GM10266 (cell line): ENCODE results near the gene NOD1.

Experiments
- DNase-seq: peaks from one replicate; pipeline ENCODE4 v3.0.0; 2012; ENCODE audit errors: extremely low spot score
- CTCF ChIP-seq: IDR thresholded peaks from 2 replicates; pipeline ENCODE4 v1.5.1; 2012; ENCODE audit warnings: mild to moderate bottlenecking, low read depth; ENCODE audit not compliant: control insufficient read depth, insufficient read depth; ENCODE audit errors: missing control alignments

Gene NOD1

DNA sequence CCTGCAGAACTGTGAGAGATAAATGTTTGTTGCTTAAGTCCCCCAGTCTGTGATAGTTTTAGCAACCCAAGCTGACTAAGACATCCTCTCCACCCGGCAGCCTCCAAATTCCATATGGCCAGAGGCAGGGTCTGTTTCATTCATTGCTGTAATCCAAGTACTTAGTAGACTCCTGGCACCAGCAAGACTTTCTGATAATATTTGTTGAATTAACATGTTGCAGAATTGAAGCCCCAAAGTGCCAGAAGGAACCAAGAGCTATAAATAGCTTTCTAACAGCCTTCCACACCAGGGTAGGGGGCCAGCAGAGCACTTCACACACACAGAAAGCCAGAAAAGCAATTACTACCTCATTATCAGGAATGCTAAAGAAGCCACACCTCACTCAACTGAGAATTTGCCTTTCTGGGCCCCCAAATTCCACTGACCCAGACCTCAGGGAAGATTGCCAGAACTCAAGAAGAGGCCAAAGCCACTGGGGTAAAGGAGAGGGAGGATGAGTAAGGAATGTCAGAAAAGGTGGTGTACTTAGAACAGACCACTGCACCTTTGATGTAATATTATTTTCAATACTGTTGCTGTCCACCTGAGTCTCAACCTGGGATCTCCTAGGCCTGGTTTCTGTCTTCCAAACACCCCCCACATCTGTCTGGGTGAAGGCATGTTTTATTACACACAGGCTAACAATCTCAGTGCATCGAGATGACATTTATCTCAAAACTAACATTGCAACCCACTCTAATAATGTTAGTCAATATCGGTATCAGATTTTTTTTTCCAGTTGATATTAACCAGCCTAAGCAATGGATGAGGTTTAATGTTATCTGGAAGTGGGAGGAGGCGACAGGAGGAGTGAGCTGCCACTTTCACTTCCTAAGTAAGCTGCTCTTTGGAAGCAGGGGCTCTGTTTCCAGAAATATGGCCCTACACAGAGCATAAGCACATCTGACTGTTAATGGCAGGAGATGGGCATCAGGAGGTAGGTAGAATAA, 5.5 kb downstream of the NOD1 start:
- TF ChIP-seq CTCF: no peak
- no peak for DNase-seq

DNA sequence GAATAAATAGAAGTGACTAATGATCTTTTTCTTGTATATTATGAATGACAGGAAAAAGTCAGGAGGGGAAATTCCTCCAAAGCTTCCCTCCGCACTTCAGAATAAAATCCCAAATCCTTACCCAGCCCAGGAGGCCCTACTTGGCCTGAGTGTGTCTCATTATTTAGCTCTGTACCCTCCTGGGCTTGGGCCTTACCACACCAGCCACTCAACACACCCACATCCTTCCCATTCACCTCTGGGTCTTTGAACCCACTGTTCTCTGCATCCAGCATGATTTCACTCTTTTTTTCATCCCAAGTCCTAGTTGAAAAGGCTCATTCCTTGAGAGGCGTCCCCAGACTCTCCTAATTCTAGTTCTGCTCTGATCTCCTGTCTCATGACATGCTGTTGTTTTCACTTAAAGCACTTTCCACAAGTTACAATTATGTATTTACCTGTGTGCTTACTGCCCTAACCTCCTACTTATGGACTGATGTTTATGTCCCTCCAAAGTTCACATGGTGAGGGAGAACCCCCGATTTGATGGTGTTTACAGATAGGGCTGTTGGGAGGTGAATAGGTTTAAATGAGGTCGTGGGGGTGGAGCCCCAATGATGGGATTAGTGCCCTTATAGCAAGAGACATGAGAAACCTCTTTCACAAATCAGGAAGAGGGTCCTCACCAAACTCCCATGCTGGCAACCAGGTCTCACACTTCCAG, 6.4 kb downstream of the NOD1 start:
- DNase-seq: no peak
- TF ChIP-seq CTCF: no peak

GRCh38 chr7:30471205-30471604, 7.4 kb downstream of the NOD1 start:
- no peak for DNase-seq
- TF ChIP-seq CTCF: no peak

GRCh38 chr7:30470771-30471170, 7.8 kb downstream of the NOD1 start:
- no peak for DNase-seq
- TF ChIP-seq CTCF: no peak

DNA sequence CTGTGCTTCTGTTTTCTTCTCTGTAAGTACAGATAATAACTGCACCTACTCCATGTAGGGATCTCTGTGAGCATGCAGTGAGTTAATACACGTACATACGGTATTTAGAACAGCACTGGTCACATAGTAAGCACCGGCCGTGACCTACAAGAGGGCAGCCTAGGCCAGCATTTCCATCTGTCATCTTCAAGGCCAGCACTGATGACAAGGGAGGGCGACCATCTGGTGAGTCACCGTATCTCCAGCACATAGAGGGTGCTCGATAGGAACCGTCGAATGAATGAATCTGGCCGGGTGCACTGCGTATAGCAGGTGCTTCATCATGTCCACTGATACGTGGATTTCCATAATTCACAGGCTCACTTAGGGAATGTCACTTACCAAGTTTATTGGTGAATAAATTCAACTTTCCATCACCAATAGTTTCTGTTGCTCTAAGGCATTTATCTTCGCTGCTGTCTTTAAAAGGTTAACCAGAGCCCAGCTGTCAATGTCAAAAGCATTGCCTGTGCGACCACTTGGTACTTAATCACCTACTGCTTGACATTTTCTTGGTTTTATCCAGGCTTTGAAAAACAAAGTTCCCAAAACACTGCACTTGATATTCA, 8.3 kb downstream of the NOD1 start:
- TF ChIP-seq CTCF: no peak
- no peak for DNase-seq

GRCh38 chr7:30469303-30469702, 9.3 kb downstream of the NOD1 start:
- TF ChIP-seq CTCF: no peak
- no peak for DNase-seq

DNA sequence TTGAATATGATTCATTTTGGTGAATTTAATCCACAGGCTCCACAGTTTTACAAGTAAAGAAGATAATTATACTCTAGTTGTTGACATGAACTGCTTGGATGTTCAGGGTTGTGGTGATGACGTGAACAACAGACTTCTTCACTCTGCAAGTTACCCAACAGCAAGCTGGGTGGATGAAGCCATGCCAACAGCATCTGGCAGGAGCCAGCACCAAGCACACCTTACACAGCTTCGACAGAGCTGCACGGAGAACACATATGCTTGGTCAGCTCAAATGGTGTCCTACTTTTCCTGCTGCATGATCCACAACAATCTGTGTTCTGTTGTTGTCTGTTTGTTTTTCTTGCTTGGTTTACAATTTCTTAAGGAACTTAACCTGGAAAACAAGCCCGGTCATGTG, 9.8 kb downstream of the NOD1 start:
- DNase-seq: no peak
- TF ChIP-seq CTCF: no peak
